HG02943 (cell line): ENCODE results near the gene DUSP15.
"Not testable (repeated sequence)": the region's sequence is repeated elsewhere in the genome, so short reads cannot be mapped to it uniquely, and the experiment has no call there.

Source experiments
- ATAC-seq: cut with Tn5 transposase; IDR thresholded peaks from one replicate; pipeline ENCODE4 v1.9.1; 2021; ENCODE audit warnings: mild to moderate bottlenecking, low read depth, moderate library complexity; ENCODE audit not compliant: unreplicated experiment

The DUSP15 gene

GRCh38 chr20:31824125-31824485, 46.2 kb downstream of the DUSP15 start:
- no peak for ATAC-seq

GRCh38 chr20:31823360-31824124, 46.8 kb downstream of the DUSP15 start:
- ATAC-seq, result no peak

- no peak for ATAC-seq
Measured at GRCh38 chr20:31822421-31823330, 47.7 kb downstream of the DUSP15 start.

GRCh38 chr20:31821427-31821826, 48.9 kb downstream of the DUSP15 start:
- no peak for ATAC-seq

GRCh38 chr20:31820228-31820627, 50.1 kb downstream of the DUSP15 start:
- ATAC-seq, result no peak

- ATAC-seq, result no peak
Measured at GRCh38 chr20:31819083-31819784, 51.1 kb downstream of the DUSP15 start, which contains the start of gene MYLK2. Gene MYLK2, plus strand, starts transcription at chr20:31819356. Its CDS starts 225 bp downstream, at chr20:31819581.

GRCh38 chr20:31818376-31818908, 51.9 kb downstream of the DUSP15 start:
- ATAC-seq, result no peak

- no peak for ATAC-seq
Measured at GRCh38 chr20:31817461-31817860, 52.9 kb downstream of the DUSP15 start.

GRCh38 chr20:31816221-31816620, 54.1 kb downstream of the DUSP15 start:
- ATAC-seq, result no peak

- no peak for ATAC-seq
Measured at GRCh38 chr20:31815408-31816188, 54.7 kb downstream of the DUSP15 start.

- ATAC-seq, result not testable (repeated sequence)
Measured at GRCh38 chr20:31814142-31814541, 56.2 kb downstream of the DUSP15 start.

- ATAC-seq, result no peak
Measured at GRCh38 chr20:31813611-31814010, 56.7 kb downstream of the DUSP15 start.

- ATAC-seq, result no peak
Measured at GRCh38 chr20:31811796-31812728, 58.3 kb downstream of the DUSP15 start.

GRCh38 chr20:31811198-31811597, 59.1 kb downstream of the DUSP15 start:
- ATAC-seq, result no peak
